PC-9 (cell line): ENCODE results near the gene TRIM77. TPM values are rescaled to one million over a fixed set of nuclear protein-coding genes. Genes with fewer than 3 reads are reported as not detected.
"Not testable (repeated sequence)": the region's sequence is repeated elsewhere in the genome, so short reads cannot be mapped to it uniquely, and the experiment has no call there.

Source experiments
- BruUV-seq: library from RNA; stranded (reverse); fragments of 400-500 nt; replicated peaks from 2 replicates; lab custom pipeline; 2021; lab: Mats Ljungman, UMichigan
- CTCF ChIA-PET: fragments of 300-600 bp; sonication (Branson Sonifier 250); formaldehyde crosslinking; loops from one replicate; lab custom pipeline; 2022; ENCODE audit warnings: antibody characterized with exemption; lab: Charles Lee
- POLR2A ChIA-PET: fragments of 300-600 bp; sonication (Branson Sonifier 250); formaldehyde crosslinking; loops from one replicate; lab custom pipeline; 2022; ENCODE audit warnings: antibody characterized with exemption; ENCODE audit not compliant: unreplicated experiment; lab: Charles Lee
- DNase-seq, 2 experiments: peaks; one replicate each; pipeline versions ENCODE4 v3.0.0 to v3.0.0-alpha.2; 2015 to 2022; ENCODE audit warnings: mixed read lengths in 1 of 2
- H2AFZ ChIP-seq: fragments of 200-600 bp; sonication (generic); 2 replicates; pipeline ENCODE4 v1.8.1; 2017; ENCODE audit warnings: antibody characterized with exemption
- H3F3A ChIP-seq: fragments of 200-600 bp; sonication (generic); 2 replicates; pipeline ENCODE4 v1.8.1; 2017; ENCODE audit warnings: antibody characterized with exemption, mild to moderate bottlenecking, low read depth; ENCODE audit not compliant: insufficient read depth
- H3K27ac ChIP-seq: fragments of 200-600 bp; sonication (generic); 2 replicates; pipeline ENCODE4 v1.6.1; 2016; ENCODE audit warnings: mixed run types
- H3K27me3 ChIP-seq: fragments of 200-600 bp; sonication (generic); 2 replicates; pipeline ENCODE4 v1.6.1; 2016; ENCODE audit warnings: low read depth, mixed run types; ENCODE audit not compliant: insufficient read depth
- H3K36me3 ChIP-seq: fragments of 200-600 bp; sonication (generic); 2 replicates; pipeline ENCODE4 v1.6.1; 2016; ENCODE audit warnings: low read depth, mixed run types
- H3K4me1 ChIP-seq: fragments of 200-600 bp; sonication (generic); replicated peaks from 2 replicates; pipeline ENCODE4 v1.6.1; 2016; ENCODE audit warnings: mixed run types; ENCODE audit not compliant: insufficient read depth
- H3K4me2 ChIP-seq: fragments of 200-600 bp; sonication (generic); 2 replicates; pipeline ENCODE4 v1.6.1; 2017; ENCODE audit warnings: mixed run types
- H3K4me3 ChIP-seq: fragments of 200-600 bp; sonication (generic); 2 replicates; pipeline ENCODE4 v1.6.1; 2016; ENCODE audit warnings: mixed run types
- H3K79me2 ChIP-seq: fragments of 200-600 bp; sonication (generic); 2 replicates; pipeline ENCODE4 v1.6.1; 2017; ENCODE audit warnings: low read depth, mixed run types
- H3K9me2 ChIP-seq: fragments of 200-600 bp; sonication (generic); 2 replicates; pipeline ENCODE4 v1.8.1; 2017; ENCODE audit warnings: mild to moderate bottlenecking; ENCODE audit not compliant: insufficient read depth
- H3K9me3 ChIP-seq: fragments of 200-600 bp; sonication (generic); 2 replicates; pipeline ENCODE4 v1.8.1; 2016; ENCODE audit warnings: low read depth; ENCODE audit not compliant: insufficient read depth
- H4K20me1 ChIP-seq: fragments of 200-600 bp; sonication (generic); 2 replicates; pipeline ENCODE4 v1.8.1; 2017; ENCODE audit not compliant: insufficient read depth
- CTCF ChIP-seq: fragments of 200-600 bp; sonication (generic); conservative IDR thresholded peaks from 2 replicates; pipeline ENCODE4 v1.6.1; 2017; ENCODE audit warnings: mixed run types, antibody characterized with exemption, mild to moderate bottlenecking, moderate library complexity
- intact Hi-C: fragments of 100-400 bp; cut with micrococcal nuclease; formaldehyde crosslinking; loops from one replicate; pipeline ENCODE4 v1.10.0; 2022; ENCODE audit not compliant: unreplicated experiment
- total RNA-seq: library from RNA; stranded (reverse); gene quantifications from 2 replicates; pipeline ENCODE4 v1.2.3, GENCODE V29; 2021

TRIM77 gene
- total RNA-seq, 1 experiment from 2014 or later, result not detected

GRCh38 chr11:89673380-89673779 lies 36.7 kb upstream of the TRIM77 start:
- H3K9me3 ChIP-seq, H3K4me2 ChIP-seq, H3K79me2 ChIP-seq, BruUV-seq, H3K27me3 ChIP-seq, H2AFZ ChIP-seq, H4K20me1 ChIP-seq, H3K4me3 ChIP-seq, CTCF ChIA-PET, H3K36me3 ChIP-seq, H3F3A ChIP-seq, intact Hi-C loops, H3K27ac ChIP-seq, H3K4me1 ChIP-seq, POLR2A ChIA-PET, H3K9me2 ChIP-seq, DNase-seq: not testable (repeated sequence)

- H3K4me2 ChIP-seq, H2AFZ ChIP-seq, BruUV-seq, H3K27ac ChIP-seq, intact Hi-C loops, POLR2A ChIA-PET, H3K9me3 ChIP-seq, H4K20me1 ChIP-seq, H3K36me3 ChIP-seq, H3K79me2 ChIP-seq, H3K27me3 ChIP-seq, H3K4me3 ChIP-seq, H3K9me2 ChIP-seq, H3K4me1 ChIP-seq, CTCF ChIA-PET, H3F3A ChIP-seq: not testable (repeated sequence)
- peak in 1 of 2 experiments; percentile 35 for DNase-seq
- TF ChIP-seq CTCF, result peak; percentile 62
These were observed 34.7 kb upstream of the TRIM77 start for GRCh38 chr11:89675383-89675782.

GRCh38 chr11:89675948-89676347 lies 34.2 kb upstream of the TRIM77 start:
- H3K9me2 ChIP-seq, H2AFZ ChIP-seq, H3K27me3 ChIP-seq, H3K9me3 ChIP-seq, H3K79me2 ChIP-seq, H3K4me3 ChIP-seq, CTCF ChIA-PET, H4K20me1 ChIP-seq, H3K36me3 ChIP-seq, H3K4me2 ChIP-seq, intact Hi-C loops, BruUV-seq, DNase-seq, H3K27ac ChIP-seq, H3K4me1 ChIP-seq, H3F3A ChIP-seq, POLR2A ChIA-PET: not testable (repeated sequence)

GRCh38 chr11:89707080-89707479 lies 3.0 kb upstream of the TRIM77 start:
- H3K4me1 ChIP-seq, H3K4me3 ChIP-seq, H3K27ac ChIP-seq, H3F3A ChIP-seq, BruUV-seq, DNase-seq, H3K4me2 ChIP-seq, H3K36me3 ChIP-seq, H3K9me2 ChIP-seq, H3K27me3 ChIP-seq, H3K79me2 ChIP-seq, H2AFZ ChIP-seq, POLR2A ChIA-PET, intact Hi-C loops, CTCF ChIA-PET, H4K20me1 ChIP-seq, H3K9me3 ChIP-seq: not testable (repeated sequence)

GRCh38 chr11:89724866-89725498 lies 14.9 kb downstream of the TRIM77 start:
- not testable (repeated sequence) for H3K4me3 ChIP-seq

GRCh38 chr11:89730215-89730614 lies 20.1 kb downstream of the TRIM77 start:
- H3K4me2 ChIP-seq, H3K4me1 ChIP-seq, BruUV-seq, H4K20me1 ChIP-seq, POLR2A ChIA-PET, H3K79me2 ChIP-seq, H3K9me2 ChIP-seq, DNase-seq, H3K9me3 ChIP-seq, H3F3A ChIP-seq, CTCF ChIA-PET, intact Hi-C loops, H3K4me3 ChIP-seq, H3K27me3 ChIP-seq, H3K36me3 ChIP-seq, H3K27ac ChIP-seq, H2AFZ ChIP-seq: not testable (repeated sequence)

More at GRCh38 chr11:89724866-89725498, 14.9 kb downstream of the TRIM77 start:
- DNase-seq, H3K27ac ChIP-seq, intact Hi-C loops, BruUV-seq, H4K20me1 ChIP-seq, H3K4me1 ChIP-seq, H3K27me3 ChIP-seq, CTCF ChIA-PET, POLR2A ChIA-PET, H3F3A ChIP-seq, H3K9me2 ChIP-seq, H3K4me2 ChIP-seq, H3K9me3 ChIP-seq, H3K36me3 ChIP-seq, H3K79me2 ChIP-seq, H2AFZ ChIP-seq: not testable (repeated sequence)
